HEK293 (cell line): Measurements from ENCODE around the gene CLASRP.

Experiments used
- CTCF ChIA-PET: fragments of 350-600 bp; formaldehyde crosslinking; extraction: SDS; loops from one replicate; lab custom pipeline; 2021; ENCODE audit warnings: antibody characterized with exemption; lab: Yijun Ruan, JAX
- POLR2A ChIA-PET: fragments of 300-600 bp; formaldehyde crosslinking; extraction: SDS; loops from one replicate; lab custom pipeline; 2020; ENCODE audit warnings: antibody characterized with exemption, inconsistent platforms; lab: Yijun Ruan, JAX
- H3K27ac ChIP-seq: fragments of 200-500 bp; sonication (Bioruptor generic); 2 replicates; pipeline ENCODE4 v1.5.1; 2014; ENCODE audit warnings: low read depth, low read length, control low read depth, inconsistent platforms; ENCODE audit errors: extremely low read depth
- H3K36me3 ChIP-seq, 2 experiments: fragments of 200-500 bp in 1 of 2; sonication (Bioruptor generic) in 1 of 2; 1 replicate in 1 of 2; 2 replicates in 1 of 2; pipeline ENCODE4 v1.5.1; 2014 to 2017; ENCODE audit warnings: inconsistent platforms in 2 of 2, low read length in 2 of 2; ENCODE audit not compliant: control insufficient read depth in 2 of 2, insufficient read depth in 1 of 2
- H3K4me1 ChIP-seq: fragments of 200-500 bp; sonication (Bioruptor generic); 2 replicates; pipeline ENCODE4 v1.5.1; 2014; ENCODE audit warnings: mild to moderate bottlenecking, low read length, inconsistent platforms; ENCODE audit not compliant: control insufficient read depth, insufficient read depth
- H3K4me3 ChIP-seq: 2 replicates; pipeline ENCODE4 v1.5.1; 2011; ENCODE audit warnings: low read depth, mild to moderate bottlenecking, control low read depth, low read length, moderate library complexity
- H3K9me3 ChIP-seq: fragments of 200-500 bp; sonication (Bioruptor generic); 2 replicates; pipeline ENCODE4 v1.5.1; 2014; ENCODE audit warnings: low read depth, low read length, inconsistent platforms; ENCODE audit not compliant: control insufficient read depth, insufficient read depth
- BCL11B ChIP-seq: fragments of 450-650 bp; formaldehyde crosslinking; IDR thresholded peaks from 2 replicates; pipeline ENCODE4 v1.5.1; 2016; ENCODE audit warnings: low read depth, missing biosample characterization, missing genetic modification characterization
- OVOL3 ChIP-seq: fragments of 450-650 bp; formaldehyde crosslinking; IDR thresholded peaks from 2 replicates; pipeline ENCODE4 v1.5.1; 2016; ENCODE audit warnings: missing biosample characterization, missing genetic modification characterization
- SP7 ChIP-seq: fragments of 450-650 bp; formaldehyde crosslinking; IDR thresholded peaks from 2 replicates; pipeline ENCODE4 v1.5.1; 2016; ENCODE audit warnings: missing biosample characterization, missing genetic modification characterization
- ZBTB21 ChIP-seq: fragments of 450-650 bp; formaldehyde crosslinking; IDR thresholded peaks from 2 replicates; pipeline ENCODE4 v1.5.1; 2017; ENCODE audit warnings: missing biosample characterization, missing genetic modification characterization
- ZFHX2 ChIP-seq: fragments of 450-650 bp; formaldehyde crosslinking; conservative IDR thresholded peaks from 2 replicates; pipeline ENCODE4 v1.5.1; 2016; ENCODE audit warnings: missing biosample characterization, missing genetic modification characterization
- ZFP69B ChIP-seq: fragments of 450-650 bp; formaldehyde crosslinking; IDR thresholded peaks from 2 replicates; pipeline ENCODE4 v1.5.1; 2016; ENCODE audit warnings: missing biosample characterization, missing genetic modification characterization
- ZNF10 ChIP-seq: fragments of 450-650 bp; formaldehyde crosslinking; IDR thresholded peaks from 2 replicates; pipeline ENCODE4 v1.5.1; 2017; ENCODE audit warnings: missing biosample characterization, missing genetic modification characterization
- ZNF138 ChIP-seq: fragments of 450-650 bp; formaldehyde crosslinking; IDR thresholded peaks from 2 replicates; pipeline ENCODE4 v1.5.1; 2016; ENCODE audit warnings: missing biosample characterization, missing genetic modification characterization, borderline replicate concordance
- ZNF155 ChIP-seq: fragments of 450-650 bp; formaldehyde crosslinking; IDR thresholded peaks from 2 replicates; pipeline ENCODE4 v1.5.1; 2016; ENCODE audit warnings: missing biosample characterization, missing genetic modification characterization
- ZNF157 ChIP-seq: fragments of 450-650 bp; formaldehyde crosslinking; IDR thresholded peaks from 2 replicates; pipeline ENCODE4 v1.5.1; 2016; ENCODE audit warnings: missing biosample characterization, missing genetic modification characterization
- ZNF174 ChIP-seq: fragments of 450-650 bp; formaldehyde crosslinking; IDR thresholded peaks from 2 replicates; pipeline ENCODE4 v1.5.0; 2017; ENCODE audit warnings: missing biosample characterization, mild to moderate bottlenecking, missing genetic modification characterization
- ZNF184 ChIP-seq: fragments of 450-650 bp; IDR thresholded peaks from 2 replicates; pipeline ENCODE4 v1.5.1; 2018; ENCODE audit warnings: missing biosample characterization, mild to moderate bottlenecking, missing genetic modification characterization
- ZNF292 ChIP-seq: fragments of 450-650 bp; formaldehyde crosslinking; IDR thresholded peaks from 2 replicates; pipeline ENCODE4 v1.5.1; 2016; ENCODE audit warnings: low read depth, missing biosample characterization, missing genetic modification characterization, borderline replicate concordance
- ZNF311 ChIP-seq: fragments of 450-650 bp; formaldehyde crosslinking; IDR thresholded peaks from 2 replicates; pipeline ENCODE4 v1.5.1; 2017; ENCODE audit warnings: missing biosample characterization, missing genetic modification characterization, borderline replicate concordance
- ZNF354C ChIP-seq: fragments of 450-650 bp; formaldehyde crosslinking; IDR thresholded peaks from 2 replicates; pipeline ENCODE4 v1.5.1; 2016; ENCODE audit warnings: missing biosample characterization, missing genetic modification characterization, low read depth, borderline replicate concordance
- ZNF391 ChIP-seq: fragments of 450-650 bp; formaldehyde crosslinking; IDR thresholded peaks from 2 replicates; pipeline ENCODE4 v1.5.1; 2016; ENCODE audit warnings: low read depth, missing biosample characterization, missing genetic modification characterization, borderline replicate concordance
- ZNF423 ChIP-seq: fragments of 450-650 bp; formaldehyde crosslinking; IDR thresholded peaks from 2 replicates; pipeline ENCODE4 v1.5.1; 2016; ENCODE audit warnings: missing biosample characterization, missing genetic modification characterization
- ZNF473 ChIP-seq: fragments of 450-650 bp; formaldehyde crosslinking; IDR thresholded peaks from 2 replicates; pipeline ENCODE4 v1.5.1; 2017; ENCODE audit warnings: missing biosample characterization, missing genetic modification characterization
- ZNF514 ChIP-seq: fragments of 450-650 bp; formaldehyde crosslinking; IDR thresholded peaks from 2 replicates; pipeline ENCODE4 v1.5.1; 2016; ENCODE audit warnings: missing biosample characterization, missing genetic modification characterization
- ZNF555 ChIP-seq: fragments of 450-650 bp; formaldehyde crosslinking; conservative IDR thresholded peaks from 2 replicates; pipeline ENCODE4 v1.5.1; 2017; ENCODE audit warnings: missing biosample characterization, mild to moderate bottlenecking, missing genetic modification characterization, inconsistent platforms
- ZNF585B ChIP-seq: fragments of 450-650 bp; formaldehyde crosslinking; IDR thresholded peaks from 2 replicates; pipeline ENCODE4 v1.5.1; 2016; ENCODE audit warnings: missing biosample characterization, missing genetic modification characterization
- ZNF600 ChIP-seq: fragments of 450-650 bp; formaldehyde crosslinking; IDR thresholded peaks from 2 replicates; pipeline ENCODE4 v1.5.1; 2016; ENCODE audit warnings: missing biosample characterization, missing genetic modification characterization
- ZNF768 ChIP-seq: fragments of 450-650 bp; formaldehyde crosslinking; IDR thresholded peaks from 2 replicates; pipeline ENCODE4 v1.5.1; 2018; ENCODE audit warnings: missing biosample characterization, mild to moderate bottlenecking, missing genetic modification characterization
- ZNF843 ChIP-seq: fragments of 450-650 bp; formaldehyde crosslinking; IDR thresholded peaks from 2 replicates; pipeline ENCODE4 v1.5.1; 2016; ENCODE audit warnings: missing biosample characterization, missing genetic modification characterization
- TF ChIP-seq, protein P1 (sequence below): fragments of 450-650 bp; formaldehyde crosslinking; IDR thresholded peaks from 2 replicates; pipeline ENCODE4 v1.5.1; 2016; ENCODE audit warnings: missing biosample characterization, missing genetic modification characterization, borderline replicate concordance
- TF ChIP-seq, protein P2 (sequence below): fragments of 450-650 bp; formaldehyde crosslinking; IDR thresholded peaks from 2 replicates; pipeline ENCODE4 v1.5.1; 2016; ENCODE audit warnings: missing biosample characterization, missing genetic modification characterization

CLASRP gene

DNA sequence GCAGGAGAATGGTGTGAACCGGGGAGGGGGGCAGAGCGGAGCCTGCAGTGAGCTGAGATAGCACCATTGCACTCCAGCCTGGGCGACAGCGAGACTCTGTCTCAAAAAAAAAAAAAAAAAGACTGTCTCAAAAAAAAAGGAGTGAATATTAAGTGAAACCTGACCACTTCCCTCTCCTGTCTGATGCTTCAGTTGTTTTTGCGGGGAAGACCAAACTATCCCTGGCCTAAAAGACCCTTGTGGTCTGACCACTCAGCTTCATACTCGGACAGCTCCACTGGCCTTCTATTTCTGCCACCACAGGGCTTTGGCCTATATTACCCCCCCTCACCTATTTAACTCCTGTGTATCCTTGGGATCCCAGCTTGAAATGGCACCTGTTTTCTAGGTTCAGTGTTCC, 2.3 kb downstream of the CLASRP start:
- CTCF ChIA-PET = interaction anchor here (0.8 to 9.8 kb wide), 2 partner anchors 20 to 33 kb away, joined by 4 to 65 read pairs; no protein-coding TSS in a partner anchor
- no peaks in the 10 kb centered on the region for H3K9me3 ChIP-seq
- no peak overlapping the region for H3K27ac ChIP-seq
- H3K4me3 ChIP-seq = no peak overlapping the region
- peaks cover 7% of the 10 kb centered on the region for H3K4me1 ChIP-seq
- POLR2A ChIA-PET = interaction anchor here (0.7 to 1.0 kb wide), 2 partner anchors 192 to 628 kb away, joined by 3 to 6 read pairs; no protein-coding TSS in a partner anchor
- TF ChIP-seq ZNF768 (tag by site-specific recombination) = no peak
- no peak for TF ChIP-seq ZNF354C (tag by site-specific recombination)
- TF ChIP-seq ZNF391 (tag by site-specific recombination) = no peak
- TF ChIP-seq ZNF473 (tag by site-specific recombination) = no peak
- no peak for TF ChIP-seq ZNF138 (tag by site-specific recombination)
- no peak for TF ChIP-seq ZNF155 (tag by site-specific recombination)
- no peak for TF ChIP-seq ZNF157 (tag by site-specific recombination)
- TF ChIP-seq ZNF843 (tag by site-specific recombination) = no peak
- no peak for TF ChIP-seq ZFP69B (tag by site-specific recombination)
- no peak for TF ChIP-seq ZFHX2 (tag by site-specific recombination)
- no peak for TF ChIP-seq ZNF184 (tag by site-specific recombination)
- TF ChIP-seq ZBTB21 = no peak
- no peak for TF ChIP-seq ZNF514 (tag by site-specific recombination)
- TF ChIP-seq ZNF600 (tag by site-specific recombination) = no peak
- TF ChIP-seq ZNF174 (tag by site-specific recombination) = no peak
- no peak for TF ChIP-seq ZNF292
- TF ChIP-seq ZNF423 (tag by site-specific recombination) = no peak
- TF ChIP-seq, protein P1, sequence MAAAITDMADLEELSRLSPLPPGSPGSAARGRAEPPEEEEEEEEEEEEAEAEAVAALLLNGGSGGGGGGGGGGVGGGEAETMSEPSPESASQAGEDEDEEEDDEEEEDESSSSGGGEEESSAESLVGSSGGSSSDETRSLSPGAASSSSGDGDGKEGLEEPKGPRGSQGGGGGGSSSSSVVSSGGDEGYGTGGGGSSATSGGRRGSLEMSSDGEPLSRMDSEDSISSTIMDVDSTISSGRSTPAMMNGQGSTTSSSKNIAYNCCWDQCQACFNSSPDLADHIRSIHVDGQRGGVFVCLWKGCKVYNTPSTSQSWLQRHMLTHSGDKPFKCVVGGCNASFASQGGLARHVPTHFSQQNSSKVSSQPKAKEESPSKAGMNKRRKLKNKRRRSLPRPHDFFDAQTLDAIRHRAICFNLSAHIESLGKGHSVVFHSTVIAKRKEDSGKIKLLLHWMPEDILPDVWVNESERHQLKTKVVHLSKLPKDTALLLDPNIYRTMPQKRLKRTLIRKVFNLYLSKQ (tag by site-specific recombination) = no peak
- TF ChIP-seq ZNF10 (tag by site-specific recombination) = no peak
- TF ChIP-seq ZNF311 (tag by site-specific recombination) = no peak
- TF ChIP-seq, all 188 proteins: peak for 0
- peaks cover 60 to 64% of the 10 kb centered on the region in 2 experiments for H3K36me3 ChIP-seq

DNA sequence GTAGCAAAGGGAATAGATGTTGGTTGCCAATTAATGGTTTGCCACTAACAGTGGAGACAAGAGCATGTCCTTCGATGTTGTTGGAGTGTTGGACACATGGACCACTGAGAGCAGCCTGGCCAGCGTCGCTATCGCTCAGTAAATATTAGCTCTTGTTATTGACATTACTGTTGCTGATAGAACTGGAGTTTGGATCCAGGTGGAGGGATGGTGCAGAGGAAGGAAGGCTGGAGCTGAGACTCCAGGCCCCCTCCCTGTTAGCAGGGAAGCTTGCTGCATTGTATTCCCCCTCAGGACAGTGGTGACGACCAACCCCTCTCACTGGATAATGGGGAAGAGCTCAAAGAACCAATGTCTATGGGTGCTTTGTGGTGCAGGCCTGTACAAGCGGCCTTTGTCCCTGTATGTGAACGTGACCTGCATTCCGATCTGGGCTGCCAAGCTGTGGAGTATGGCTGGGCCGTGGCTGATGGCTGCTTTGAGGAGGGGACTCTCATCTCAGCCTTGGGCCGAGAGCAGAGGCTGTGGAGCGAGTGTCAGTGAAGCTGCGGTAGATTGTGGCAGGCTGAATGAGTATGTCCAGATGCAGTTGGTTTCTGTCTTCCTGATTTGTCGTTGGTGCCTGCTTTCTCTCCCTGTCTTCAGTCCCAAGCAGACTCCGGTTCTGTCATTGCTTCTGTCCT, 7.0 kb downstream of the CLASRP start:
- H3K36me3 ChIP-seq = peaks cover 64 to 78% of the 10 kb centered on the region in 2 experiments
- no peaks in the 10 kb centered on the region for H3K4me1 ChIP-seq
- no peak overlapping the region for H3K4me3 ChIP-seq
- TF ChIP-seq, protein P2, sequence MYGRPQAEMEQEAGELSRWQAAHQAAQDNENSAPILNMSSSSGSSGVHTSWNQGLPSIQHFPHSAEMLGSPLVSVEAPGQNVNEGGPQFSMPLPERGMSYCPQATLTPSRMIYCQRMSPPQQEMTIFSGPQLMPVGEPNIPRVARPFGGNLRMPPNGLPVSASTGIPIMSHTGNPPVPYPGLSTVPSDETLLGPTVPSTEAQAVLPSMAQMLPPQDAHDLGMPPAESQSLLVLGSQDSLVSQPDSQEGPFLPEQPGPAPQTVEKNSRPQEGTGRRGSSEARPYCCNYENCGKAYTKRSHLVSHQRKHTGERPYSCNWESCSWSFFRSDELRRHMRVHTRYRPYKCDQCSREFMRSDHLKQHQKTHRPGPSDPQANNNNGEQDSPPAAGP (tag by site-specific recombination) = no peak
- TF ChIP-seq BCL11B (tag by site-specific recombination) (no peak), OVOL3 (no peak), ZNF555 (tag by site-specific recombination) (no peak), ZNF585B (tag by site-specific recombination) (no peak), SP7 (tag by site-specific recombination) (no peak), ZNF174 (tag by site-specific recombination) (no peak)
- TF ChIP-seq, all 188 proteins: peak for 0
- ChIA-PET CTCF (interaction anchor here (0.6 to 9.8 kb wide), 6 partner anchors 12 to 1300 kb away, joined by 3 to 65 read pairs (median 3); no protein-coding TSS in a partner anchor), POLR2A (interaction anchor here (0.8 to 1.1 kb wide), 2 partner anchors 17 to 136 kb away, joined by 3 read pairs; no protein-coding TSS in a partner anchor)
- no peak overlapping the region; the same call in none of the 2 replicates for H3K27ac ChIP-seq
- no peaks in the 10 kb centered on the region for H3K9me3 ChIP-seq
